HG02943 (cell line): ENCODE measurements around the gene NUAK2.

Experiments used
- ATAC-seq: cut with Tn5 transposase; IDR thresholded peaks from one replicate; pipeline ENCODE4 v1.9.1; 2021; ENCODE audit warnings: mild to moderate bottlenecking, low read depth, moderate library complexity; ENCODE audit not compliant: unreplicated experiment

Gene NUAK2

GRCh38 chr1:205348554-205349487, 27.3 kb upstream of the NUAK2 start:
- no peak for ATAC-seq

- no peak for ATAC-seq
Measured at GRCh38 chr1:205346956-205347574, 25.5 kb upstream of the NUAK2 start.

- no peak for ATAC-seq
Measured at GRCh38 chr1:205345761-205346160, 24.2 kb upstream of the NUAK2 start.

- no peak for ATAC-seq
Measured at GRCh38 chr1:205344066-205344928, 22.8 kb upstream of the NUAK2 start.

GRCh38 chr1:205343431-205344065, 22.0 kb upstream of the NUAK2 start:
- ATAC-seq, result no peak

- ATAC-seq, result no peak
Measured at GRCh38 chr1:205342986-205343385, 21.4 kb upstream of the NUAK2 start.

- ATAC-seq, result no peak
Measured at GRCh38 chr1:205340676-205341075, 19.1 kb upstream of the NUAK2 start.

GRCh38 chr1:205339717-205340116, 18.2 kb upstream of the NUAK2 start:
- ATAC-seq, result no peak

- no peak for ATAC-seq
Measured at GRCh38 chr1:205339197-205339702, 17.7 kb upstream of the NUAK2 start.

- ATAC-seq, result no peak
Measured at GRCh38 chr1:205338011-205338410, 16.5 kb upstream of the NUAK2 start.

GRCh38 chr1:205337481-205337880, 15.9 kb upstream of the NUAK2 start:
- ATAC-seq, result no peak

GRCh38 chr1:205335692-205336091, 14.1 kb upstream of the NUAK2 start:
- ATAC-seq, result no peak

- no peak for ATAC-seq
Measured at GRCh38 chr1:205332015-205332791, 10.7 kb upstream of the NUAK2 start.

- ATAC-seq, result no peak
Measured at GRCh38 chr1:205330150-205330549, 8.6 kb upstream of the NUAK2 start.

- no peak for ATAC-seq
Measured at GRCh38 chr1:205329719-205330118, 8.2 kb upstream of the NUAK2 start.

GRCh38 chr1:205328476-205328875, 6.9 kb upstream of the NUAK2 start:
- no peak for ATAC-seq

GRCh38 chr1:205326812-205327466, 5.4 kb upstream of the NUAK2 start:
- ATAC-seq, result no peak

GRCh38 chr1:205325334-205325884, 3.9 kb upstream of the NUAK2 start:
- ATAC-seq, result no peak

GRCh38 chr1:205324781-205325180, 3.2 kb upstream of the NUAK2 start:
- no peak for ATAC-seq
